Activated B cell treated with CpG ODN at 0.5 μM for 24 hours (primary cell): ENCODE measurements around the gene USP40. TPM values are rescaled to one million over a fixed set of nuclear protein-coding genes. Genes with fewer than 3 reads are reported as not detected.

Experiments
- ATAC-seq: fragments of 200-7000 bp; cut with Tn5 transposase; one replicate; pipeline ENCODE4 v1.10.0; 2021; ENCODE audit warnings: low read depth, mild to moderate bottlenecking, moderate library complexity
- CTCF ChIA-PET: fragments of 350-600 bp; sonication (Branson Sonifier 250); formaldehyde crosslinking; loops from one replicate; lab custom pipeline; 2021; ENCODE audit warnings: antibody characterized with exemption; lab: Charles Lee
- POLR2A ChIA-PET: fragments of 350-600 bp; sonication (Branson Sonifier 250); formaldehyde crosslinking; loops from one replicate; lab custom pipeline; 2021; ENCODE audit warnings: antibody characterized with exemption; lab: Charles Lee
- DNase-seq: peaks from one replicate; pipeline ENCODE4 v3.0.0; 2022
- H3K27ac Mint-ChIP-seq: one replicate; pipeline ENCODE4 v1.8.0; 2020; ENCODE audit warnings: mixed read lengths
- H3K27me3 Mint-ChIP-seq: one replicate; pipeline ENCODE4 v1.8.0; 2021; ENCODE audit warnings: mixed read lengths
- H3K36me3 Mint-ChIP-seq: one replicate; pipeline ENCODE4 v1.8.0; 2021; ENCODE audit warnings: low read depth, mixed read lengths
- H3K4me1 Mint-ChIP-seq: one replicate; pipeline ENCODE4 v1.8.0; 2021; ENCODE audit warnings: mixed read lengths
- H3K4me3 Mint-ChIP-seq: one replicate; pipeline ENCODE4 v1.8.0; 2020; ENCODE audit warnings: mild to moderate bottlenecking, mixed read lengths
- H3K9me3 Mint-ChIP-seq: one replicate; pipeline ENCODE4 v1.8.0; 2020; ENCODE audit warnings: mixed read lengths
- intact Hi-C: fragments of 100-400 bp; cut with micrococcal nuclease; formaldehyde crosslinking; loops from one replicate; pipeline ENCODE4 v1.15.1; 2024
- total RNA-seq: library from RNA; stranded (reverse); gene quantifications from 2 replicates; pipeline ENCODE4 v1.2.3, GENCODE V29; 2022
- TF ChIP-seq, protein P1 (sequence below): fragments of 200-600 bp; IDR thresholded peaks from one replicate; pipeline ENCODE4 v1.8.0; 2022; ENCODE audit warnings: antibody characterized with exemption, mild to moderate bottlenecking

Gene USP40
- total RNA-seq, 1 donor from 2014 or later, result 30.4 TPM

GRCh38 chr2:233544200-233544610, 22.4 kb downstream of the USP40 start:
- Mint-ChIP-seq H3K27ac (peak overlapping the region; percentile 51), H3K4me1 (peaks cover 20% of the 10 kb centered on the region), H3K9me3 (no peaks in the 10 kb centered on the region), H3K27me3 (no peaks in the 10 kb centered on the region), H3K4me3 (no peak overlapping the region), H3K36me3 (peaks cover 42% of the 10 kb centered on the region)
- CTCF ChIA-PET, result no interaction called here
- intact Hi-C loops, result no loop called here
- ATAC-seq (no peak), DNase-seq (no peak)
- POLR2A ChIA-PET, result no interaction called here
- TF ChIP-seq, protein P1, sequence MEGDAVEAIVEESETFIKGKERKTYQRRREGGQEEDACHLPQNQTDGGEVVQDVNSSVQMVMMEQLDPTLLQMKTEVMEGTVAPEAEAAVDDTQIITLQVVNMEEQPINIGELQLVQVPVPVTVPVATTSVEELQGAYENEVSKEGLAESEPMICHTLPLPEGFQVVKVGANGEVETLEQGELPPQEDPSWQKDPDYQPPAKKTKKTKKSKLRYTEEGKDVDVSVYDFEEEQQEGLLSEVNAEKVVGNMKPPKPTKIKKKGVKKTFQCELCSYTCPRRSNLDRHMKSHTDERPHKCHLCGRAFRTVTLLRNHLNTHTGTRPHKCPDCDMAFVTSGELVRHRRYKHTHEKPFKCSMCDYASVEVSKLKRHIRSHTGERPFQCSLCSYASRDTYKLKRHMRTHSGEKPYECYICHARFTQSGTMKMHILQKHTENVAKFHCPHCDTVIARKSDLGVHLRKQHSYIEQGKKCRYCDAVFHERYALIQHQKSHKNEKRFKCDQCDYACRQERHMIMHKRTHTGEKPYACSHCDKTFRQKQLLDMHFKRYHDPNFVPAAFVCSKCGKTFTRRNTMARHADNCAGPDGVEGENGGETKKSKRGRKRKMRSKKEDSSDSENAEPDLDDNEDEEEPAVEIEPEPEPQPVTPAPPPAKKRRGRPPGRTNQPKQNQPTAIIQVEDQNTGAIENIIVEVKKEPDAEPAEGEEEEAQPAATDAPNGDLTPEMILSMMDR, result no peak

DNA sequence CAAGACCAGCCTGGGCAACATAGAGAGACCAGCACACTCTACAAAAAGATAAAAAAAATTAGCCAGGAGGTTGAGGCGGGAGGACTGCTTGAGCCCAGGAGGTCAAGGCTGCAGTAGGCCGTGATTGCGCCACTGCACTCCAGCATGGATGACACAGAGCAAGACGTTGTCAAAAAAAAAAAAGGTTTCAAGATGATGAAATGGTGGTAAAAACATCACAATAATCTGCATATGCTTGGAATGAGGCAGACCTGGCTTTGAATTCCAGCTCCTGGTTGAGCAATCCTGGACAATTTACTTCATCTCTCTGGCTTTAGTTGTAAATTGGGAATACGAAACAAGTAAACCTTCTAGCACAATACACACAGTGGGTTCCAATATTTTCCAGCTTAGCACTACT, 24.1 kb downstream of the USP40 start:
- DNase-seq (no peak), ATAC-seq (no peak)
- Mint-ChIP-seq H3K27ac (no peak overlapping the region), H3K9me3 (no peaks in the 10 kb centered on the region), H3K4me1 (peaks cover 20% of the 10 kb centered on the region), H3K36me3 (peaks cover 35% of the 10 kb centered on the region), H3K4me3 (no peak overlapping the region), H3K27me3 (no peaks in the 10 kb centered on the region)
- intact Hi-C loops, result no loop called here
- TF ChIP-seq, protein P1, result no peak
- POLR2A ChIA-PET, result interaction anchor here (0.7 kb wide), 1 partner anchor 31 kb away, joined by 4 read pairs; no protein-coding TSS in a partner anchor
- CTCF ChIA-PET, result no interaction called here

- CTCF ChIA-PET, result interaction anchor here (0.6 kb wide), 1 partner anchor 819 kb away, joined by 5 read pairs; no protein-coding TSS in a partner anchor
- H3K27me3 Mint-ChIP-seq, result no peaks in the 10 kb centered on the region
- no peak for ATAC-seq
- TF ChIP-seq, protein P1, result no peak
- no peaks in the 10 kb centered on the region for H3K9me3 Mint-ChIP-seq
- intact Hi-C loops, result no loop called here
- no peak overlapping the region for H3K27ac Mint-ChIP-seq
- H3K4me3 Mint-ChIP-seq, result no peak overlapping the region
- no peak for DNase-seq
- POLR2A ChIA-PET, result interaction anchor here (1.0 kb wide), 1 partner anchor 26 kb away, joined by 3 read pairs; no protein-coding TSS in a partner anchor
- peaks cover 7% of the 10 kb centered on the region for H3K4me1 Mint-ChIP-seq
- peaks cover 30% of the 10 kb centered on the region for H3K36me3 Mint-ChIP-seq
Measured at GRCh38 chr2:233538741-233539140, 27.8 kb downstream of the USP40 start.

GRCh38 chr2:233535271-233535670, 31.3 kb downstream of the USP40 start:
- no peaks in the 10 kb centered on the region for H3K4me1 Mint-ChIP-seq
- ATAC-seq (no peak), DNase-seq (no peak)
- H3K4me3 Mint-ChIP-seq, result no peak overlapping the region
- CTCF ChIA-PET, result no interaction called here
- no peaks in the 10 kb centered on the region for H3K27me3 Mint-ChIP-seq
- POLR2A ChIA-PET, result interaction anchor here (0.5 to 1.0 kb wide), 2 partner anchors 12 to 15 kb away, joined by 3 read pairs; no protein-coding TSS in a partner anchor
- peaks cover 35% of the 10 kb centered on the region for H3K36me3 Mint-ChIP-seq
- intact Hi-C loops, result no loop called here
- no peak overlapping the region for H3K27ac Mint-ChIP-seq
- H3K9me3 Mint-ChIP-seq, result no peaks in the 10 kb centered on the region
- TF ChIP-seq, protein P1, result no peak

DNA sequence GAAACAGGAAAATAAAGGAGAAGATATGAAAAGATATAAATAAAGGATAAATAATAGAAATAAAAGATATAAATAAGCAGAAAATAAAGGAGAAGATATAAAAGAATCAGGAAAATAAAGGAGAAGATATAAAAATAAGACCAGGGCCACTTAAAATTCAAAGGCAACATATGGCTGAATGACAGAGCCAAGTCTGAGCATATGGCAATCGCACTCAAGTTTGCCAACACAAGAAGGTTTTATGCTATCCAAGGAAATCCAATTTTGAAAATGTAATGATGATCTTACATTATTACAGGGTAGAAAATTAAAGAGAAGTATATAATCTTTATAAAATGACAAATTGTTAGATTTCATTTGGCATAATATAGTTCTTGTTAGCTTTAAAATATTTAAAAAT, 33.6 kb downstream of the USP40 start:
- ATAC-seq, result no peak
- Mint-ChIP-seq H3K27ac (no peak overlapping the region), H3K9me3 (no peaks in the 10 kb centered on the region), H3K4me1 (no peaks in the 10 kb centered on the region), H3K4me3 (no peak overlapping the region), H3K27me3 (no peaks in the 10 kb centered on the region), H3K36me3 (peaks cover 33% of the 10 kb centered on the region)
- ChIA-PET POLR2A (no interaction called here), CTCF (no interaction called here)
- TF ChIP-seq, protein P1, result no peak
- intact Hi-C loops, result no loop called here
- no peak for DNase-seq
